HG03457 (cell line): ENCODE measurements around the gene DIAPH2.
"Not testable (repeated sequence)": the region's sequence is repeated elsewhere in the genome, so short reads cannot be mapped to it uniquely, and the experiment has no call there.

Experiments used
- ATAC-seq: cut with Tn5 transposase; IDR thresholded peaks from one replicate; pipeline ENCODE4 v1.9.1; 2021; ENCODE audit warnings: moderate number of reproducible peaks; ENCODE audit not compliant: unreplicated experiment

The DIAPH2 gene

DNA sequence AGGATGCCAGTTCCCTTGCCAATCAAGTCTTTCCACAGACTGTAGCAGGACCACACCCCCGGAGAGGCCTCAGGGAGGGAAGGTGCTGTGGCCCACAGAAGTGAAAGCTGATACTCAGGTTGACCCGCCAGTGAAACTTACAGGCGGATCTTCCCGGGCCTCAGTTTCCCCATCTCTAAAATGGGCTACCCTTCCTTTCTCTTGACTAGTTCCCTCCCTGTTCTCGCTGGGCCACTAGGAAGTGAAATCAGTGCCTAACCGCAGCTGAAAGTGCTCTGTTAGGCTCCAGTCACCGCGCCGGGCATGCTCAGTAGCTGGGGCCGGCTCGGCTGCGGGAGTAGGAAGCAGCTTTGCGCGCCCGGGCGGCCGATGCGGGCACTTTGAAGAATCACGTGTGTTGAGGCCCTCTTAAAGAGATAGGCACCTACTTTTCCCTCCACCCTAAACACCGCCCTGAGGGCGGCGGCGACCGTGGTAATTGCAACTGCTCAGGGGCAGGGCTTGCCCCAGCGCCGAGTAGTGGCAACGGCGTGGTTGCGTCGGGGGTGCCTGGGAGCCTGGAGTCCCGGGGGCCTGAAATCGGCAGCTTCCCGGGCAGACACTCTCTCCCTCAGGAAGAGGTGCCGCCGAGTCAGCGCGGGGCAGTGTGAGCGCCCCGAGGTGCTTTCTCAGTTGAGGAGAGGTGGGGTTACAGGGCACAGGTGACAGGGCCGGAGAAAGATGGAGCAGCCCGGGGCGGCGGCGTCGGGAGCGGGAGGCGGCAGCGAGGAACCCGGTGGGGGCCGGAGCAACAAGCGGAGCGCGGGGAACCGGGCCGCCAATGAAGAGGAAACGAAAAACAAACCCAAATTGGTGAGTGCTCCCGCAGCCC is at the start of gene DIAPH2:
DIAPH2 (plus strand) TSS at position 504 of the 871 bp plus-strand sequence.
- ATAC-seq: peak; percentile 87

DNA sequence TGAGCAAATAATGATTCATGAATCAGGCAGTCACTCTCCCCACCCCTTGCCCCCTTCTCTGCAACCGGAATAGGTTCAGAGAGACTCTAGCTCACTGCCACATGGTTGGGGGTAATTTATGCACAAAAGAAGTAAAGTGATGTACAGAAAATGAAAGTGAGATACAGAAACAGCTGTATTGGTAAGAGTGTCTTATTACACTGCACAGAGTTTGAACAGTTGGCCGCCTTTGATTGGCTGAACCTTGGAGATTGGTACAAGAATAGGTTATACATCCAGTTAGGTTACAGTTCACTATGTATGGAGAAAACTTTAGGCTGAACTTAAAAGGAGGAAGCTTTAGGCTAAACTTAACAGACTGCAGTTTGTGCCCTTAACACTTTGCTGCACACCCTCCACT is 34.6 kb upstream of the DIAPH2 start:
- ATAC-seq: no peak

DNA sequence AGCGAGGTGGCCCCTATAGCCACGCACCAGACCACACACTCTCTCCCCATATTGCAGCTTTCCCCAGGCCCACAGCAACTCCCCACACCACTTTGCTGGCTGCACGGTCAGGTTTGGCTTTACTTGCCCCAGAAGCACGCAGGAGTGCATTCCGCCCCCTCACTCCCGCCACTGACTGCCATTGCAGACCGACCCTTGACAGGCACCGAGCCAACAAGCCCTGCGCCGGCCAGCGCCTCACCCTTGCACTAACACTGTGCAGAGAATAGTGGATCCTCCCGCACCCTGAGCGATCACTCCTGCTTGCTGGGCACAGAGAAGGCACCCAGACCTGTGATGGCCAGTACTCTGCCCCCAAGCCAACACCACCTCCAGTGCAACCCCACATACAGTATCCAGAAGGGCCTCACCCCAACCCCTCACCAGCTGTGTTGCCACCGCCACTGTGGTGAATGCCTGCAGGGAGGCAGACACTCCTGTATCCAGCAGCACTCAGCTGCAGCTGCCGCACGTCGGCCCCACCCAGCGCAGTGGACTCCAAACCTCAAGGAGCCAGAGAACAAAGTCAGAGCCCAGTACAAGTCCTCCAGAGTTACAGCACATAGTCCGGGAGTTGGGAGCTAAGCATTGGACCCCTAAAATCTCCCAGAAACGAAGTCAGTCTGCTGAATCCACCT is 28.6 kb upstream of the DIAPH2 start:
- ATAC-seq: no peak

DNA sequence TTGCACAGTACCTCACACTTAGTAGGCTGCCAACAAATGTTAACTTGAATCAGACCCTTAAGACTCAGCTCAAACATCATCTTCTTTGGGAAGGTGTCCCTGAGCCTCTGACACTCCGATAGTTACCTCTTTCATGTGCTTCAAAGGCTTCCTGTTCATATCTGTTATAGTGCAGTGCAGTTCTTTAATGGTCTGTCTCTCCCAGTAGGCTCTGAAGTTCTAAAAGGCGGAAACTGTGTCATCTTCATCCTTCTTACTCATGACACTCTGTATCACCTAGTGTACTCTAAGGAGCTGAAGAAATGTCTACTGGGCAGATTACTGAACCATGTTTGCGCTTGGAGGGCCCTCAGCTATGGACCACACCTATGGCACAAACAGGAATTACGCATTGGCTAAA is 2.1 kb upstream of the DIAPH2 start:
- ATAC-seq: no peak

DNA sequence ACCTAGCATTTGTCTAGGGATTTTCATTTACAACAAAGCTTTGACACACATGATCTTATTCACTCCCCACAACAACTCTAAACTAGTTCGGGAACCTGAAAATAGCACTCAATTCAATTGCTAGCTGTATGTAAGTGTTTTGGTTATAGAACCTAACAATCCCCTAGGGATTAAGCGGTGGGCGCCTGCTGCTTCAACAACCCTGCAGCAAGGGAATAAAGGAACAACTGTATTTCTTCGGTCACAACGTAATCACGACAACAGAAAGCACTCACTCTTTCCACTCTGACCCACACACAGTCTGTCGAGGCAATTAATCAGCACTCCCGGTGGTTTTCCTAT is 674 bp upstream of the DIAPH2 start:
- ATAC-seq: no peak

DNA sequence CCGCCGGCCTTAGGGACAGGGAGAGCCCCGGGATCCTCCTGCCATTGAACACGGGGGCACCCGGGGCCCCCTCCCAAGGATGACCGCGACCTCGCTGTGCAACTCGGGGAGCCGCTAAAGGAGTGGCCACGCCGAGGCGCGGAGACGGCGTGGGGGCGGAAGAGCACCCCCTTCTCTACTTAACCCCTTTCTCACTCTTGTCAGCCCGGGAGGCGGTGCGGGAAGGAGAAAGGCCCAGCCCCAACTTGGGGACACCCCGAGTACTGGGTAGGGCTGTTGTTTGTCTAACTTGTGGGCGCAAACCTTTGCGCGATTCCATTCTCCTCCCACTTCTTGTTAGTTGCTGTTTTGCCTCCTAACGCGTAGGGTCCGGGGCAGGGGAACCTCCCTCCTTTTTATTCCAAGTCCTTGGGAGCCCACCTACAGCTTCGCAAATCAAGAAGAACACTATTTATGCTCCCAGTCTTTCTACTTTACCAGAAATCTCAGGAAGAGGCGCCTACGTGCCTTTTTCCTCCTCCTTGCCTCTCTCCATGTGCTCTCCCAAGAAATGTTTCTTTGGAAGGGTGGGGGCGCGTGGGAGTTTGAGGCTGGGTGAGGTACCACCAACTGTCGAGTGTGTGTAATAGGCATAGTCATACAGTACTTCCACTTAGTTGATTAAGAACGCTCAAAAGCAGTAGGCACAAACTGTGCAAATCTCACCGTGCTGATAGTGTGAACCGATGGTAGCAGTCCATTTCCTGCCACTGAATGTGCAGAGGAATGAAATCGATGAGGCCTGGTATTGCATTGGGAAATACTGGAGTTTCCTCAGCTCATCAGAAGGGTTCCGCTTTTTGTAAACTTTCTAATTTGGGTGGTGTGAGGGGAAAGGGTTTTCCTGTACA is 813 bp downstream of the DIAPH2 start:
- peak; percentile 20 for ATAC-seq

DNA sequence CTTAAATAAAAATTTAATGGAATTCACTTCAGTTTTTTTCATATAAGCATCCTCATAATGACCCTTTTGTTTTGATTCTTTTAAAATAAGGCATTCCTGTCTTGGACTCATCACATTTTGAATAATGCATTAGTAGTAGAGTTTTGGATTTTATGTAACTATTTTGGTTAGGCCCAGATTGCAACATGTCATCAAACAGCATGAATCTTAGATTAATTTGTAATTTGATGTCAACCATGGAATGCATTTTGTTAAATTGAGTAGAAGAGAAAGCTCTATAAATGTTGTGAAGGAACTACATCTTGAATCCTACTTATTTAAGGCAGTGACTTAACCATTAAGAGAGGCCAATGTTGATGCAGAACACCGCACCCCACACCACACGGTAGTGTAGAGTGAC is 3.1 kb downstream of the DIAPH2 start:
- ATAC-seq: no peak

DNA sequence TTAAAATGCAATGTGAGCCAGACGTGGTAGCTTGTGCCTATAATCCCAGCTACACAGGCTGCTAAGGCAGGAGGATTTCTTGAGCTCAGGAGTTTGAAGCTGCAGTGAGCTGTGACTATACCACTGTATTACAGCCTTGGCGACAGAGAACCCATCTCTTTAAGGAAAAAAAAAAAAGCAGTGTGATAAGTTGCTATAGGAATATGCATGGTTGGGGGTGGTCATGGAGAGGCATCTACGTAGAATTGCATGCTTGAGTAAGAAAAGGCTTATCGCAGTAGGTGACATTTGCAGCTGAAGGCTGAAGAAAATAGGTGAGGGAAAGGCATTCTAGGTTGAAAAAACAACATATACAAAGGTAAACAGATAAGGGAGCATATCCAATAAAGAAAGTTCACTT is 4.1 kb downstream of the DIAPH2 start:
- ATAC-seq: no peak

DNA sequence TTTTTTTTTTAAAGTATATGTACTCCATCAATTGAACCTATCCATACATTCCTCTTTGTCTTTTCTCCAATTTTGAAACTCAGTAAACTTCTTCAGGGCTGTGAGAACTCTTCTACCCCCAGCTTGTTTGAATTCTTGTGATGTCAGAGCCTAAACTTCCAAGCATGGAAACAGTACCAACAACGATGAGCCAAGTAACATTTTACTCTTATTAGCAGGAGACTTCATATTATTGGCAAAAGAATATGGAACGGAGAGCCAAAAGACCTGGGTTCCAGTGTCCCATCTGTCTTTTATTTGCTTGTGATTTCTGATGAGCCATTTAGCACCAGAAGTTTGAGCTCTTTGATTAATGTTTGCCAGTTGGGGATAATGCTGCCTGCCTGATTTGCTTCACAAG is 5.3 kb downstream of the DIAPH2 start:
- no peak for ATAC-seq

DNA sequence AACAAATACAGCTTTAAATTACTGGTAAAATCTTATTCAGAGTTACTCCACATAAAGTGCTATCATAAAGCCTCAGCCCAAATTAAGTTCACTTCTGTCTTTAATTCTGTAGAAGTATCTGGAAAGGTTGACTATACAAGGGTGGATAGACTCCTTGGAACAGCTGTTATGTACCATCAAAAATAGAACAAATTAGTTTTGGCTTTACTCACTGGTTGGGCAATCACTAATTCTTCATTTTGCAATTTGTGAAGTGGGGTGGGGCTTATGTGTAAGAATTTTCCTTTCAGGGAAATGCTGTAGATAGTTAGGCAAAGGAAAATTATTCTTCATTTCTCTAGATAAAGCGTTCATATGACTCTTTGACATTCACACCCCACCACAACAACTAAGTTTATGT is 7.8 kb downstream of the DIAPH2 start:
- no peak for ATAC-seq

DNA sequence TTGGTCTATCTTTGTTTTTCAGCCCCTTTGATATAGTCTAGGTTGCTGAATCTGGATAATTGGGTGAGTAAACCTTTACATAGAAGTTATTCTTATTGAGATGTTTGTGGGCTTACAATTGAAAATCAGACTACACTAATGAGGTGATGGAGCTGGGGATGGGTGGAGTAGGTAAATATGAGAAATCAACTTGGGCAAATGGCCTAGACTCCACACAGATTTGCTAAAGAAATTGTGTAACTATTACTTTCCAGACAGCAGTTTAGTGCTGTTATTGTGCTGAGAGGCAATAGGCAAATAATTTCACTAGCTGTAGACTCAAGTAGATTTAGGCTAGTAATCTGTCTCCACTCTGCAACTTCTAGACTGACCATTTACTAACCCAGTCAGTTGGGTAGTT is 8.2 kb downstream of the DIAPH2 start:
- ATAC-seq: no peak

DNA sequence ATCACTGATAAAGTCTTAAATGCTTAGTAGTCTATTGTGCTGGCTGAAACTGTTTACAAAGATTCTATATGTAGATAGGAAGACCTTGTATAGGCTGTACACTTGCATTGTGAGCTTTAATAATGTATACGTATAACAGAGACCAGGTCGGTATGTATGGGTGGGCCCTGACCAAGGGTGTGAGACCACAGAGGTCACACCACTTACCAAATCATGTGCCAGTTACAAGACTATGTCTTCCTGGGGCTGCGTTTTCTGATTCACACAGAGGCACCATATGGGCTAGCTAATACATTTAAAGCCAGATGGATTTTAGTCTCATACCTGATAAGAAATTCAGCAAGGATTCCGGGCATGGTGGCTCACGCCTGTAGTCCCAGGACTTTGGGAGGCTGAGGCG is 8.8 kb downstream of the DIAPH2 start:
- no peak for ATAC-seq

DNA sequence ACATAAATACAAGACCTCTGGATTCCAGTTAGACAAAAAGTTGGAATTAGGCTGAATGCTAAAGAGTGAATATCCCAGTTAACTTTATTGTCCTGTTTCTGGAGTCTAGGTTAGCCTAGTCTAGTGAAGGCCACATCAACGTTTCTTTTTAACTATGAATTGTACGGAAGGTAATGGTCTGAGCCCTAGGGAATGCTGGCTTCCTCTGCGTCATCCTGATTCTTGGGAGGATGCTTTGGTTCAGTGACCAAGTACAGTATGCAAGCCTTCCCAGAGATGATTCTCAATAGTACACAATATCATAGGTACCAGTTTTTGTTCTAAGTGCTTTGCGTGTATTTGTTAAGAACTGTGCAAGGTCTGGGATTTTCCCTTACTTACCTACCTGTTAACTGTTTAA is 11.8 kb downstream of the DIAPH2 start:
- no peak for ATAC-seq

DNA sequence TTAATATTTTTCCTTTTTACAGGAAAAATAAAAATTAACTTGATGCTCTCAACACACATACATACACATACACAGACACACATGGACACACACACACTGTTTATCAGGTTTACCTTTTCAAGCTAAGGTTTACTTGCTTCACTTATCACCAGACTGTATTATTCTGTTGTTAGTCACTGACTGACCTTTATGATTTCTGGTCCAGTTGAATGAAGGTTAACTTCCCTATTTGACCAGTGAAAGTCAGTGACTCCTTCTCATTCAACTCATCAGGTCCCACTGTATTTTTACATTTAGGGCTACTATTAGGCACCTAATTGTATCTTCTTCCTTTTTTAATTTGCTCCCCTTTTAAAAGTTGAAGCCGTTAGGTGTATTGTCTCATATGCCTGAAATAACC is 16.0 kb downstream of the DIAPH2 start:
- ATAC-seq: no peak

DNA sequence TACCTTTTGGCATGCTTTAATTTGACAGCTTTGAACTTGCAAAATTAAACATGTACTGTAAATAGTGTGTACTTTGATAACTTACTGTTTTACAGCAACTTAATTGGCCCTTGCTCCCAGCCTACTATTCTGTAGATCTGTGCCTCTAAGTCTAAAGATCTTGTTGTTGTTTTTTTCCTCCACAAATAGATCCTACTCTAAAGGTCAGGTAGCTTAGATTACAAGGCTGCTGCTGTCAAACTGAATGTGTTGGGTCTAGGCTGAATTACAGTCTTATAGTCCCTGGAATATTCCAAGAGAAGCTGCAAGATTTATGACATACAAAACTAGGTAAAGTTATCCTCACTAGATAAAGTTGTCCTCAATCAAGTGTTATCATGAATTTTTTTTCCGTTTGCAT is 18.7 kb downstream of the DIAPH2 start:
- ATAC-seq: no peak

DNA sequence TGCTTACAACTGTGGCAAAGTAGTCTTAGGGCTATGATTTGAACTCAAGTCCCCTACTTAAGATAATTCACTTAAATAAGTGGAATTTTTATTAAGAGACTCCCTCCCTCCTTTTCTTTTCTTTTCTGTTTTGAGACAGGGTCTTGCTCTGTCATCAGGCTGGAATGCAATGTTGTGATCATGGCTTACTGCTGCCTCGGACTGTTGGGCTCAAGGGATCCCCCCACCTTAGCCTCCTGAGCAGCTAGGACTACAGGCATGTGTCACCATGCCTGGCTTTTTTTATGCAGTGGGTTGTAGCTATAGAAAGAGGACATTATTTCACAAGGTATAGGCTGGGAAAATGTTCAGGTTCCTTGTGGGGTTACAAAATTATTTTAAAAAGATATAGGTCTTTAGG is 19.2 kb downstream of the DIAPH2 start:
- no peak for ATAC-seq

DNA sequence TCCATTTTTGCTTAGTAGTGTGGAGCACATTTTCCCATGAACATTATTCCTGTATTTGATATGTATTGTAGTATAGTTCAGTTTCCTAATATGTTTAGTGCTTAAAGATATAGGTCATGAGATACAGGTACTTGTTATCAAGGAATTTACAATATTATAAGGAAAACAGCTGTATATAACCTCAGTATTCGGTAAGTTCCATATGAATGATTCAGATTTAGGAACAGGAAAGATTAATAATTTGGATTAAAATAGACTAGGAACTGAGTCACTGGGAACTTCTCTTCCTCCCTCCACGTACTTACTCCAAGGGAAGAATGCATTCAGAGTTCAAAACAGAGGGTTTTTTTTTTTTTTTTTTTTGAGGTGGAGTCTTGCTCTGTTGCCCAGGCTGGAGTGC is 20.0 kb downstream of the DIAPH2 start:
- ATAC-seq: no peak

DNA sequence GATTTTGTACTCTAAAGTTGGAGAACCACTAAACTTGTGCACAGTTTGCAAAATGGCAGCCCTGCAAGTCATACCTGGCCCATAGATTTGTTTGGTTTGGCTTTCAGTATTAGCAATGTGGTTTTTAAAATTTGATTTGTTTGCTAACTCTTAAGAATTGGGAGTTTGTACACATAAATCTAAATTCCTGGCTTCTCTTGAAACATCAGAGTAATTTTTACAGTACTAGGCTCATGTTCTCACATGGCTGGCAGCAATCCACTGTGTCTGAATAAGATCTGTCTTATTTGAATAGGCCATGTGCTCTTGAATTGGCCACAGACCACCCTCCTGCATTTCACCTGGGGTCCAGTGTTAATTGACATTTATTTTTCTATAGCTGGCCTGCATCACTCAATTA is 21.3 kb downstream of the DIAPH2 start:
- no peak for ATAC-seq

DNA sequence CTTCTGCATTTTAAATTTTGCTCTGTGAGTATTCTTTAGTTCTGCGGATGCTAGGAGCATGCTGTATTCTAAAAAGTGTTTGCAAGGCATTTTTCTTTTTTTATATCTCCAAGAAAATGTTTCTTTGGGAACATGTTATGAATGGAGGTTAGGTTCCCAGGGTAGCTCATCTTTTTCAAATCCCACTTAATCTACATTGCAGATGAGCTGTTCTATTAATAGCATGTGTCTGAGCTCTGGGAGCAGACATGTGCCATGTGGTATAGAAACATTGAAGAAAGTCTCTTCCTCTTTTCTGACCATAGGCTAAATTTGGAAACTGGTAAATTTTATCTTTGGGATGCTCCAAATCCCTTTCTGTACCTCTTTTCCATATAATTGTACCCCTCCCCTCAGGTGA is 23.2 kb downstream of the DIAPH2 start:
- ATAC-seq: no peak

DNA sequence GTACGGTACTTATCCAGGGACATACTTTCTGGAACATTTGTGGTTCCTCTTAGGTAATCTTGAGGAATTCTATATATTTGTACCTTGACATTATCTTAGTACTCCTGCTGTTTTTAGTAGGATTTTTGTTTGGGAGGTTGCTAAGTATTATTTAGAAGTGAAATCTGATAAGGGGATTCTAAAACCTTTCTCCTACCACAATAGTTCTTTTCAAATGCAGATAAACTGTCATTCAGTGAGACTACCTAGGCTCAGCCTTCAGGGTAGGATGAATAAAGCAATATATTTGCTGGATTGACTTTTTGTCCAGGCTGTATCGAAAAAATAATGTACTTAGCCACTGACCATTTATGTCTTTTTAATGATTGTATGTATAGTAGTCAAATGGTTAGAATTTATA is 25.4 kb downstream of the DIAPH2 start:
- ATAC-seq: no peak

DNA sequence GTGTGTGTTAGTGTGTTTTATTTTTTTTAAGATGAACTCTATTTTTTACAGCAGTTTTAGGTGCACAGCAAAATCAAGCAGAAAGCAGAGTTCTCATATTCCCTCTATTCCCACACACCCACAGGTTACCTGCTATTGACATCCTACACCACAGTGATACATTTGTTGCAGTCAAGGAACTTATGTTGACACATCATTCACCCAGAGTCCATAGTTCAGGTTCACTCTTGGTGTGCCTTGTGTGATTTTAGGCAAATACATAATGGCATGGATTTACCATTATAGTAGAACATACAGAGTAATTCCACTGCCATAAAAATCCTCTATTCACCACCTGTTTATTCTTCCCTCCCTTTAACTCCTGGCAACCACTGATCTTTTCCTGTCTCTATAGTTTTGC is 28.7 kb downstream of the DIAPH2 start:
- no peak for ATAC-seq

DNA sequence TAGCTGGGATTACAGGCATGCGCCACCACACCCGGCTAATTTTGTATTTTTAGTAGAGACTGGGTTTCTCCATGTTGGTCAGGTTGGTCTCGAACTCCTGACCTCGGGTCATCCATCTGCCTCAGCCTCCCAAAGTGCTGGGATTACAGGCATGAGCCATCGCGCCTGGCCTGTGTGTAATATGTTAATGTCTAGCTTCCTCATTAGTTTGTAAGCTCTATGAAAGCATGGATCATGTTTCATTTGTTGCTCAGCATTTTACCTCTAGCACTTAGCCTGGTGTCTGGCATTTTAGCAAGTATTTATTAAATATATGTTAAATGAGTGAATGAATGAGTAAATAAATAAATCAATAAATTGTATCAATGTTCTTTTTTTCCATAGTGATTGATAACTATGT is 29.8 kb downstream of the DIAPH2 start:
- not testable (repeated sequence) for ATAC-seq
